SK-N-SH (cell line): ENCODE results near the gene SKA2.

Source experiments
- EP300 ChIP-seq, 2 experiments: IDR thresholded peaks; 2 replicates each; pipeline versions ENCODE4 v1.4.0 to v1.6.1; 2012; ENCODE audit warnings: borderline replicate concordance in 1 of 2, low read depth in 1 of 2, low read length in 1 of 2
- MAX ChIP-seq: IDR thresholded peaks from 2 replicates; pipeline ENCODE4 v1.4.0; 2012; ENCODE audit warnings: low read depth
- MEF2A ChIP-seq: IDR thresholded peaks from 2 replicates; pipeline ENCODE4 v1.4.0; 2012; ENCODE audit warnings: low read depth, borderline replicate concordance
- MXI1 ChIP-seq: IDR thresholded peaks from 2 replicates; pipeline ENCODE4 v1.6.1; 2012; ENCODE audit warnings: mild to moderate bottlenecking, low read depth, low read length, improper control_type of control experiment
- POLR2AphosphoS5 ChIP-seq: IDR thresholded peaks from 2 replicates; pipeline ENCODE4 v1.6.1; 2012; ENCODE audit warnings: low read depth, low read length
- RCOR1 ChIP-seq: fragments of 150-350 bp; IDR thresholded peaks from 2 replicates; pipeline ENCODE4 v1.6.1; 2017; ENCODE audit warnings: antibody characterized with exemption, low read length
- REST ChIP-seq: IDR thresholded peaks from 2 replicates; pipeline ENCODE4 v1.6.1; 2012; ENCODE audit warnings: mild to moderate bottlenecking, low read depth, low read length, moderate library complexity
- RFX5 ChIP-seq: IDR thresholded peaks from 2 replicates; pipeline ENCODE4 v1.6.1; 2012; ENCODE audit warnings: mild to moderate bottlenecking, improper control_type of control experiment, low read length
- SIN3A ChIP-seq: IDR thresholded peaks from 2 replicates; pipeline ENCODE4 v1.6.1; 2012; ENCODE audit warnings: low read depth, mild to moderate bottlenecking, low read length, moderate library complexity, borderline replicate concordance
- TAF1 ChIP-seq: IDR thresholded peaks from 2 replicates; pipeline ENCODE4 v1.6.1; 2012; ENCODE audit warnings: low read depth, mild to moderate bottlenecking, low read length, moderate library complexity, borderline replicate concordance
- TCF12 ChIP-seq: IDR thresholded peaks from 2 replicates; pipeline ENCODE4 v1.4.0; 2012
- YY1 ChIP-seq: IDR thresholded peaks from 2 replicates; pipeline ENCODE4 v1.4.0; 2012; ENCODE audit warnings: low read depth, mild to moderate bottlenecking
- TF ChIP-seq, protein P1 (sequence below): fragments of 200-600 bp; sonication (generic); IDR thresholded peaks from 2 replicates; pipeline ENCODE4 v1.6.1; 2017; ENCODE audit warnings: antibody characterized with exemption, mild to moderate bottlenecking, moderate library complexity
- TF ChIP-seq, protein P2 (sequence below): IDR thresholded peaks from 2 replicates; pipeline ENCODE4 v1.4.0; 2012; ENCODE audit warnings: low read depth, borderline replicate concordance

DNA sequence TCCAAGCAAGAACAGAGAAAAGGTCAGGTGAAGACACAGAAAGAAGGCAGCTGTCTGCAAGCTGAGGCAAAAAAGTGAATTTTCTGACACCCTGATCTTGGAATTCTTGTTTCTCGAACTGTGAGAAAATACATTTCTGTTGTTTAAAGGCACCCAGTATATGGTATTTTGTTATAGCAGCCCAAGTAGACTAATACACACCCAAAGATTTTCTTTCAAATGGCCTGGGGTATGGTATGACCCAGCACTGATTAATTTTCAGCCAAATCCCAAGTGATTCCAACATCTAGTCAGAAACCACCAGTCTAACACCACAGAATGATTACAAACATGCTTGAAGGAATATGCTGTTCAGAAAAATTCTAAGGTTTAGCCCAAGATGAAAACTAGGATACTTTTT lies 85.1 kb downstream of the SKA2 start:
- TF ChIP-seq MXI1 (no peak), EP300 (IDR thresholded peaks at IDR 0.05; ENCODE audit: borderline replicate concordance in 1 of 2, low read depth in 1 of 2, low read length in 1 of 2) (no peak), MEF2A (no peak), POLR2AphosphoS5 (no peak), RCOR1 (no peak), YY1 (no peak), REST (no peak), TAF1 (no peak), TCF12 (no peak), RFX5 (no peak), MAX (no peak), SIN3A (no peak)
- TF ChIP-seq, protein P1, sequence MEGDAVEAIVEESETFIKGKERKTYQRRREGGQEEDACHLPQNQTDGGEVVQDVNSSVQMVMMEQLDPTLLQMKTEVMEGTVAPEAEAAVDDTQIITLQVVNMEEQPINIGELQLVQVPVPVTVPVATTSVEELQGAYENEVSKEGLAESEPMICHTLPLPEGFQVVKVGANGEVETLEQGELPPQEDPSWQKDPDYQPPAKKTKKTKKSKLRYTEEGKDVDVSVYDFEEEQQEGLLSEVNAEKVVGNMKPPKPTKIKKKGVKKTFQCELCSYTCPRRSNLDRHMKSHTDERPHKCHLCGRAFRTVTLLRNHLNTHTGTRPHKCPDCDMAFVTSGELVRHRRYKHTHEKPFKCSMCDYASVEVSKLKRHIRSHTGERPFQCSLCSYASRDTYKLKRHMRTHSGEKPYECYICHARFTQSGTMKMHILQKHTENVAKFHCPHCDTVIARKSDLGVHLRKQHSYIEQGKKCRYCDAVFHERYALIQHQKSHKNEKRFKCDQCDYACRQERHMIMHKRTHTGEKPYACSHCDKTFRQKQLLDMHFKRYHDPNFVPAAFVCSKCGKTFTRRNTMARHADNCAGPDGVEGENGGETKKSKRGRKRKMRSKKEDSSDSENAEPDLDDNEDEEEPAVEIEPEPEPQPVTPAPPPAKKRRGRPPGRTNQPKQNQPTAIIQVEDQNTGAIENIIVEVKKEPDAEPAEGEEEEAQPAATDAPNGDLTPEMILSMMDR, result no peak
- TF ChIP-seq, protein P2, sequence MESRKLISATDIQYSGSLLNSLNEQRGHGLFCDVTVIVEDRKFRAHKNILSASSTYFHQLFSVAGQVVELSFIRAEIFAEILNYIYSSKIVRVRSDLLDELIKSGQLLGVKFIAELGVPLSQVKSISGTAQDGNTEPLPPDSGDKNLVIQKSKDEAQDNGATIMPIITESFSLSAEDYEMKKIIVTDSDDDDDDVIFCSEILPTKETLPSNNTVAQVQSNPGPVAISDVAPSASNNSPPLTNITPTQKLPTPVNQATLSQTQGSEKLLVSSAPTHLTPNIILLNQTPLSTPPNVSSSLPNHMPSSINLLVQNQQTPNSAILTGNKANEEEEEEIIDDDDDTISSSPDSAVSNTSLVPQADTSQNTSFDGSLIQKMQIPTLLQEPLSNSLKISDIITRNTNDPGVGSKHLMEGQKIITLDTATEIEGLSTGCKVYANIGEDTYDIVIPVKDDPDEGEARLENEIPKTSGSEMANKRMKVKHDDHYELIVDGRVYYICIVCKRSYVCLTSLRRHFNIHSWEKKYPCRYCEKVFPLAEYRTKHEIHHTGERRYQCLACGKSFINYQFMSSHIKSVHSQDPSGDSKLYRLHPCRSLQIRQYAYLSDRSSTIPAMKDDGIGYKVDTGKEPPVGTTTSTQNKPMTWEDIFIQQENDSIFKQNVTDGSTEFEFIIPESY, result no peak
